ENCODE measurements around the gene GALNT18.

The GALNT18 gene

GRCh38 chr11:11491589-11491988, 130.2 kb downstream of the GALNT18 start:
- no peak for DNase-seq

- DNase-seq: no peak
Observed at GRCh38 chr11:11491014-11491413, 130.8 kb downstream of the GALNT18 start.

DNA sequence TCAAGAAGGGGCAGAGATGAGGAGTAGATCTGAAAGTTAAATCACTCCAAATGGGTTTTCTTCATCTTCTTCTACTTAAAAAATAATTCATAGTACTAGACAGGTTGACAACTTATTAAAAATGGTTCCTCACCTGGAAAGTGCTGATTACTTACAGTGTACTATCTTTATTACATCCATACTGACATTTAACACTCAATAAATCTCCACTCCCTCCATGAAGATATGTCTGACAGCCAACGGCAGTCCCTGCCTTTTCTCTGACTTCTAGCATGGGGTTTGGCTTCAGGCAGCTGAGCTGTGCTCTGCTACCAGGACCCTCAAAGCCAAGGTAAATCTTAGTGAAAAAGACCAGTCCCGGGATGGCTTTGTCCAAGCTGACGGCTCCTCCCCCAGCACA, 135.4 kb downstream of the GALNT18 start:
- DNase-seq: no peak

DNA sequence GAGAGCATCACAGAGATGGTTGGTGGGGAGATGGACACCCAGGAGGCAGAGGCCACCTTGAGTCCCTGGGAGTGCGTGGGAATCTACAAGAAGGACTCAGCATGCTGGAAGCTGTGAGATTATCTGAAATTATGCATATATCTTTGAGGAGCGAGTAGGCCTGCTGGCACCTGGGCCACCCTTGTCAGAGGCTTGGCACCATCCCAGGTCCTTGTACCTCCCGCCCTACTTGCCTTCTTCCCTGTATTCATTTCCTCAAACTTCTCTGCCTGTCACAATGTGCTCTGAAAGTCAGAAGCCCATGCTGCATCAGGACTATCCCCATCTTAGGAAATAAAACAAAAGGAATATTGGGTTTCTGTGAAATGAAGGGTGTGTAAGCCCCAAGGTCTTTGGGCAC, 135.8 kb downstream of the GALNT18 start:
- DNase-seq: no peak

GRCh38 chr11:11483627-11484026, 138.2 kb downstream of the GALNT18 start:
- no peak for DNase-seq

DNA sequence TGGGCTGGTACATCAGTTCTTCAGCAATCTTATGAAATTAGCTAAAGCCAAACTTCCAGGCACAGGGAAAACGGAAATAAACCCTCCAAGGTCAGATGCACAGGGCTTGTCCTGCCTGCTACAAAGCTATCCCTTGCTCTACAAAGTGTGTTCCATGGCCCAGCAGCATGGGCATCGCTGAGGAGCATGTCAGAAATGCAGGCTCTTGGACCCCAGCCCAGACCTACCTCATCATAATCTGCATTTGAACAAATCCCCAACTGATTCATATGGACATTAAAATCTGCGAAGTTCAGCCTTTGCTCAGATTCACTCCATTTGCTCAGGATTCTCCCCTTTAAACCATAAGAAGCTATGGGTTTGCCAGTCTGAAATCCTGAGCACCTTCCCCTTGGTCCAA, 139.1 kb downstream of the GALNT18 start:
- no peak for DNase-seq

- no peak for DNase-seq
Observed at GRCh38 chr11:11481371-11481770, 140.4 kb downstream of the GALNT18 start.

GRCh38 chr11:11480971-11481370, 140.8 kb downstream of the GALNT18 start:
- no peak for DNase-seq

GRCh38 chr11:11478687-11479086, 143.1 kb downstream of the GALNT18 start:
- DNase-seq: no peak

DNA sequence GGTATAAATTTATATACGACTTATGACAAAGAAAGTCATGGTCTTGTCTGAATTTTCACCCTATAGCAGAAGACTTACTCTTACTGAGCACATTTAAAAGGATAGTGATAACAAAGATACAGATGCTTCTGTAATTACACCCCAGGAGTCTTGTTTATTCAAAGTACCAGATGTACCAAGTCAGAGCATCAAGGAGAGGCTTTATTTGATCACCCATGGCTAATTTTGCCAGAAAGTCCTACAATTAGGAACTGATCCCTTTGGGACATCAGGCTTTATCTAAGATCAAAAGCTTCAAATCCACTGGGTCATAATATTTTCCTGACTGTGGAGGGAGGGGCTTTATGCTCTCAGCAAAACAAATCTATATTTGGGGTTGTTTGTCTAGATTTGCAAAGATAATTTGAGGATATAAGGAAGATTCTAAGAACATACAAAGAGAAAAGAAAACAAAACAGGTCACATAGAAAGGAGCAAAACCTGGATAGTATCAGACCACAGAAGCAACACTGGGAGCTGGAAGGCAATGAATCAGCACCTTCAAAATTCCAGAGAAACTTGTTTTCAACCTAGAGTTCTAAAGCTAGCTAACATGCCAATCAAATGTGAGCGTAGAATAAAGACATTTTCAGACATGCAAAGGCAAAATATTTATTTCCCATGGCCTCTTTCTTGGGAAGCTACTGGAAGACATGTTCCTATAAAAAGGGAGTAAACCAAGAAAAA, 143.9 kb downstream of the GALNT18 start:
- no peak for DNase-seq

- DNase-seq: no peak
Observed at GRCh38 chr11:11476971-11477645, 144.7 kb downstream of the GALNT18 start.

DNA sequence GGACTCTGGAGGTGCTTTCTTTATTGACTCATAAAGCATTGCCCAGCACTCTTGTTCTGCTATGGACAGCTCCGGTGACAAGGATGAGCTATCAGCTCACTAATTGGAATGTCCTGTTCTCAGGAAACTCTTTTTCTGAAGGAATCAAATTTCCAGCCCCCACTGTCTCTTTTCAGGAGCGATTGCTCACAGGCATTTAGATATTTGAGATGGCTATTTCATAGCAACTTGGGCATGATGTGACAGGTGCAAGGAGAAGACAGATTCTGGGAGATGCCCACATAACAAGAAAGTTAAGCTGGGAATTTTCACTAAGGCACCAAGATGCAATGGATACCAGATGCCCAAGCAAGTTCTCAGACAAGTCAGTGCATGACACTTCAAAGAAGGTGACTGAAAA, 145.3 kb downstream of the GALNT18 start:
- no peak for DNase-seq

- no peak for DNase-seq
Observed at GRCh38 chr11:11472106-11472505, 149.7 kb downstream of the GALNT18 start.

- DNase-seq: no peak
Observed at GRCh38 chr11:11471201-11471600, 150.6 kb downstream of the GALNT18 start.

DNA sequence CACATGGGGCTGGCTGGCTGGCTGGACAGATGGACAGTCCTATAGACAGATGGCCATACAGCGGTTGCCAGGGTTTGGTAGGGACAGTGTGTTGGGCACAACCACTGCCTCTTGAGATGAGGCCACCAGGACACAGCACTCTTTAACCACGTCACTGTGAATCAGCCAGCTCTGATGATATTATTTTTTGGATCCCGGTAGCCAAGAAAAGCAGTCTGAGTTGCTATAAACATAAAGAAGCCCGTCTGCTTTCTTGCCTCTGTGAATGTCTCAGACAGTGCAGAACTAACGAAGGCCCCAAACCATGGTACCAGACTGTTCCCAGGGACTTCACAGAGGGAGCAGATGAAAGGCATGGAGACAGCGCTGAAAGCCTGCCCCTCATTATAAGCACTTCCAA, 152.9 kb downstream of the GALNT18 start:
- DNase-seq: no peak

GRCh38 chr11:11467312-11467711, 154.5 kb downstream of the GALNT18 start:
- no peak for DNase-seq

DNA sequence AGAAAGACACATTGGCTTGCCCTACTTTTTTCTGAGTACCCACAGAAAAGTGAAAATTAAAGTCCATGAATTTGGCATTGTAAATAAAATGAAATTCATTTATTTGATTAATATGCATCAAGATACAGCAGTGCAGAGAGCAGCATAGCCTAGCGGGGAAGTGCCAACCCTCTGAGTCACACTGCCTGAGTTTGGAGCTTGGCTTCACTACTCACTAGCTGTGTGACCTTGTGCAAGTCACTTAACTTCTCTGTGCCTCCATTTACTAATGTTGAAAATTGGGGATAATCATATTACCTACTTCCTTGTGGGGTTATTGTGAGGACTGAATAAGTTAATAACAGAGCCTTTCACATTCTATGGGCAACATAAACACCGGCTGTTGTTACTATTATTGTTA, 157.2 kb downstream of the GALNT18 start:
- no peak for DNase-seq

- DNase-seq: no peak
Observed at GRCh38 chr11:11463405-11463804, 158.4 kb downstream of the GALNT18 start.

GRCh38 chr11:11461473-11461872, 160.3 kb downstream of the GALNT18 start:
- DNase-seq: no peak

- no peak for DNase-seq
Observed at GRCh38 chr11:11459578-11459977, 162.2 kb downstream of the GALNT18 start.

DNA sequence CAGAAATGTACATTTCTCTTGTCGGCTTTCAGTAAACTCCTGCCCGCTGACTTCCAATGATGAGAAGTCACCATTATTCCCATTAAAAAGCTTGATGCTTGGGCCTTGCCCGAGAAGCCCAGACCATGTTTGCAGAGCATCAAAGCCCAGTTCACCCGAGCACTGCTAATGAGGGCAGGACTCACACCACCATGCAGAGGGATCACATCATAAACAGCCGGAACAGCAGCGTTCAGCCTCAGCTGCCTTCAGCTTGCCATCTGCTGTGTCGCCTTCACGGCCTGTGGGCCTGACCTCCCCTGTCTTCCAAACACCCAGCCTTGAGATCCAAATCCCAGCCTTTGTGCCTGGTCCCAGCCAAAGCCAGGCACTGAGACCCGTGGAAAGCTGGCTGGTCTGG, 163.3 kb downstream of the GALNT18 start:
- DNase-seq: no peak

GRCh38 chr11:11458001-11458400, 163.8 kb downstream of the GALNT18 start:
- DNase-seq: no peak

- DNase-seq: no peak
Observed at GRCh38 chr11:11456866-11457265, 164.9 kb downstream of the GALNT18 start.

DNA sequence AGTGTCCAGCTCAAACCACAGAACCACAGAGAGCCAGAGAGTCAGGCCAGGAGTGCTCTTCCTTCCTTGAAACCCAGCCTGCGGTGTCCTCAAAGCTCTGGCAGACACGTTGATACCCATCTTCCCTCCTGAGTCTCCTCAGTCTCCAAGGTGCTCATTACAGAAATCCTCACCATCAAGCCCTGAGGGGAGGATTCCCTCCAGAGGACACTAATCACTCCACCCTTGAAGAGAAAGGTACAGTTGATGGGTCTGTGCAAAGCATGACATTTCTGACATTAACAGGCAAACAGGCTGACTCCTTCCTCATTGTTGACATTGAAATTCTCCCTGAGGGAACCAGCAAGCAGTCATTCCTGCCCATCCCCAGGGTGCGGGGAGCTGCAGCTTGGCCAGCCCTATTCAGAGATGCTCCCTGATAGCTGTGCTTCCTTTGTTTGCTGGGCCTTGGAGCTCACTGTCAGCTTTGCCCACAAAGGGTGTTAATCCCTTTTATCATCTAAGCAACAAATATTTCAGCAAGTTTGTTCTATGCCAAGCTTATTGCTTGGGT, 167.1 kb downstream of the GALNT18 start:
- DNase-seq: no peak
